Stomach (tissue), 4 donors: ENCODE results near the gene DIP2A.

Experiments
- CTCF ChIP-seq, 7 experiments: fragments of 450-650 bp in 4 of 7; fragments of 200-600 bp in 3 of 7; sonication (generic) in 3 of 7; IDR thresholded peaks; one replicate each; pipeline ENCODE4 v1.5.1; 2016 to 2019; ENCODE audit warnings: antibody characterized with exemption in 7 of 7, control low read depth in 2 of 7, mild to moderate bottlenecking in 1 of 7
- POLR2A ChIP-seq, 4 donors: fragments of 450-650 bp; IDR thresholded peaks; one replicate each; pipeline ENCODE4 v1.6.1; 2016; ENCODE audit warnings: antibody characterized with exemption in 4 of 4, control low read depth in 2 of 4, mild to moderate bottlenecking in 1 of 4, moderate library complexity in 1 of 4
- POLR2AphosphoS5 ChIP-seq, 3 donors: sonication (generic); formaldehyde crosslinking; IDR thresholded peaks; one replicate each; pipeline ENCODE4 v1.6.1; 2016; ENCODE audit warnings: antibody characterized with exemption in 3 of 3

- TF ChIP-seq POLR2A (IDR thresholded peaks at IDR 0.05) (no peak), CTCF (IDR thresholded peaks at IDR 0.05) (no peak), POLR2AphosphoS5 (IDR thresholded peaks at IDR 0.05) (no peak)
Measured at GRCh38 chr21:46434322-46434958, 24.3 kb upstream of the DIP2A start.
